PC-3 (cell line): ENCODE data around the gene DEFB132.

Experiments used
- EZH2 ChIP-seq: fragments of 300-600 bp; sonication (generic); IDR thresholded peaks from one replicate; pipeline ENCODE4 v1.6.1; 2017; ENCODE audit warnings: antibody characterized with exemption, mild to moderate bottlenecking, low read length; ENCODE audit not compliant: unreplicated experiment
- EZH2phosphoT487 ChIP-seq: fragments of 300-600 bp; sonication (generic); IDR thresholded peaks from 2 replicates; pipeline ENCODE4 v1.6.1; 2018; ENCODE audit warnings: mild to moderate bottlenecking, antibody characterized with exemption, low read length, borderline replicate concordance
- TF ChIP-seq, protein P1 (sequence below): fragments of 300-600 bp; sonication (generic); conservative IDR thresholded peaks from 2 replicates; pipeline ENCODE4 v1.5.1; 2017; ENCODE audit warnings: antibody characterized with exemption, low read depth, mild to moderate bottlenecking, low read length

DNA sequence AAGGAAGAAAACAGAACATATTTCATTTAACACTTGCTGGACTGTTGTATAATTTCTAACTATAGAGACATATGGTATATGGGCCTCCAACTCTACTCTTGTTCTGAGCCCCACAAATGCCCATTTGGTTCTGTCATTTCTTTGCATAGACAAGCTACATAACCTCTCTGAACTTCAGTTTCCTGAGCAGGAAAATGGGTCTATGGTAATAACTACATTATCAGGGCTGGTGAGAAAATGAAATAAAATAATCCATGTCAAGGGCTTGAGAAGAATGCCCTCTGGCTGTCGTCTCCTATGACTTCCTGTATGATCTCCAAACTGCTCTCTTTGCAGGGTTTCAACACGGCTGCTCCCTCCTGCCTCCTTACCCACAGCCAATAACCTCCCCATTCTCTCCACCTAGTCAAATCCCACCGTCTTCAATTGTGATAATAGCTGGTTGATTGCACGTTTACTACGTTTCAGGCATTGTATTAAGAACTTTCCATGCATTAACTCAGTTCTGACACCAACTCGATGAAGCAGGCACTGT is 51.8 kb downstream of the DEFB132 start:
- TF ChIP-seq, protein P1, sequence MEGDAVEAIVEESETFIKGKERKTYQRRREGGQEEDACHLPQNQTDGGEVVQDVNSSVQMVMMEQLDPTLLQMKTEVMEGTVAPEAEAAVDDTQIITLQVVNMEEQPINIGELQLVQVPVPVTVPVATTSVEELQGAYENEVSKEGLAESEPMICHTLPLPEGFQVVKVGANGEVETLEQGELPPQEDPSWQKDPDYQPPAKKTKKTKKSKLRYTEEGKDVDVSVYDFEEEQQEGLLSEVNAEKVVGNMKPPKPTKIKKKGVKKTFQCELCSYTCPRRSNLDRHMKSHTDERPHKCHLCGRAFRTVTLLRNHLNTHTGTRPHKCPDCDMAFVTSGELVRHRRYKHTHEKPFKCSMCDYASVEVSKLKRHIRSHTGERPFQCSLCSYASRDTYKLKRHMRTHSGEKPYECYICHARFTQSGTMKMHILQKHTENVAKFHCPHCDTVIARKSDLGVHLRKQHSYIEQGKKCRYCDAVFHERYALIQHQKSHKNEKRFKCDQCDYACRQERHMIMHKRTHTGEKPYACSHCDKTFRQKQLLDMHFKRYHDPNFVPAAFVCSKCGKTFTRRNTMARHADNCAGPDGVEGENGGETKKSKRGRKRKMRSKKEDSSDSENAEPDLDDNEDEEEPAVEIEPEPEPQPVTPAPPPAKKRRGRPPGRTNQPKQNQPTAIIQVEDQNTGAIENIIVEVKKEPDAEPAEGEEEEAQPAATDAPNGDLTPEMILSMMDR, result no peak
- TF ChIP-seq EZH2phosphoT487 (no peak), EZH2 (no peak)
